SK-N-SH (cell line): ENCODE results near the gene XPR1. TPM values are rescaled to one million over a fixed set of nuclear protein-coding genes. Genes with fewer than 3 reads are reported as not detected.

ENCODE experiments used
- CTCF ChIA-PET: fragments of 300-600, 350-600 bp; formaldehyde crosslinking; extraction: SDS; loops from one replicate; lab custom pipeline; 2021; lab: Yijun Ruan, JAX
- POLR2A ChIA-PET: fragments of 350-600 bp; sonication (Branson Sonifier 250); formaldehyde crosslinking; extraction: SDS; loops from one replicate; lab custom pipeline; 2020; ENCODE audit warnings: antibody characterized with exemption, inconsistent platforms; lab: Yijun Ruan, JAX
- DNase-seq: peaks from one replicate; pipeline ENCODE4 v3.0.0; 2012
- H2AFZ ChIP-seq: fragments of 200-600 bp; sonication (generic); 2 replicates; pipeline ENCODE4 v1.8.1; 2016; ENCODE audit warnings: antibody characterized with exemption, mild to moderate bottlenecking, low read depth
- H3F3A ChIP-seq: fragments of 200-600 bp; sonication (generic); replicated peaks from 2 replicates; pipeline ENCODE3; 2016; ENCODE audit warnings: antibody characterized with exemption, mild to moderate bottlenecking; ENCODE audit not compliant: insufficient read depth
- H3K27ac ChIP-seq, 2 experiments: fragments of 200-500 bp in 1 of 2; fragments of 200-600 bp in 1 of 2; sonication (Bioruptor generic) in 1 of 2; sonication (generic), shearing (Covaris generic) in 1 of 2; 2 replicates each; pipeline versions ENCODE4 v1.5.1 to v1.6.1; 2014 to 2016; ENCODE audit warnings: low read depth in 2 of 2, inconsistent platforms in 1 of 2, low read length in 1 of 2, mild to moderate bottlenecking in 1 of 2, mixed read lengths in 1 of 2
- H3K27me3 ChIP-seq: fragments of 200-600 bp; sonication (generic), shearing (Covaris generic); 2 replicates; pipeline ENCODE4 v1.6.1; 2016; ENCODE audit warnings: mixed run types; ENCODE audit not compliant: insufficient read depth
- H3K36me3 ChIP-seq, 2 experiments: fragments of 200-500 bp in 1 of 2; fragments of 200-600 bp in 1 of 2; sonication (Bioruptor generic) in 1 of 2; sonication (generic) in 1 of 2; replicated peaks in 1 of 2; 2 replicates each; pipeline versions ENCODE3 to v1.5.1; 2014 to 2016; ENCODE audit warnings: low read length in 1 of 2, mild to moderate bottlenecking in 1 of 2; ENCODE audit not compliant: insufficient read depth in 2 of 2, control insufficient read depth in 1 of 2
- H3K4me1 ChIP-seq, 2 experiments: fragments of 200-500 bp in 1 of 2; fragments of 200-600 bp in 1 of 2; sonication (Bioruptor generic) in 1 of 2; sonication (generic), shearing (Covaris generic) in 1 of 2; 2 replicates each; pipeline versions ENCODE4 v1.5.1 to v1.6.1; 2014 to 2016; ENCODE audit warnings: low read depth in 1 of 2, low read length in 1 of 2, mixed run types in 1 of 2; ENCODE audit not compliant: insufficient read depth in 2 of 2, control insufficient read depth in 1 of 2
- H3K4me2 ChIP-seq: fragments of 200-600 bp; sonication (generic), shearing (Covaris generic); 2 replicates; pipeline ENCODE4 v1.6.1; 2017; ENCODE audit warnings: mixed run types
- H3K4me3 ChIP-seq, 2 experiments: fragments of 200-500 bp in 1 of 2; fragments of 200-600 bp in 1 of 2; sonication (Bioruptor generic) in 1 of 2; sonication (generic), shearing (Covaris generic) in 1 of 2; 2 replicates each; pipeline versions ENCODE4 v1.5.1 to v1.8.1; 2014 to 2016; ENCODE audit warnings: low read depth in 2 of 2, inconsistent platforms in 1 of 2, low read length in 1 of 2, mild to moderate bottlenecking in 1 of 2, mixed read lengths in 1 of 2, moderate library complexity in 1 of 2
- H3K79me2 ChIP-seq: fragments of 200-600 bp; sonication (generic); 2 replicates; pipeline ENCODE4 v1.8.1; 2017; ENCODE audit warnings: mild to moderate bottlenecking; ENCODE audit not compliant: insufficient read depth
- H3K9ac ChIP-seq: fragments of 200-600 bp; sonication (generic); 2 replicates; pipeline ENCODE4 v1.6.1; 2017; ENCODE audit warnings: mixed run types
- H3K9me2 ChIP-seq: fragments of 200-600 bp; sonication (generic); 2 replicates; pipeline ENCODE4 v1.6.1; 2017; ENCODE audit warnings: mixed run types
- H3K9me3 ChIP-seq: fragments of 200-600 bp; sonication (generic); 2 replicates; pipeline ENCODE4 v1.6.1; 2017; ENCODE audit warnings: mixed run types, mild to moderate bottlenecking, moderate library complexity
- H4K20me1 ChIP-seq: fragments of 200-600 bp; sonication (generic); 2 replicates; pipeline ENCODE4 v1.6.1; 2017; ENCODE audit warnings: mild to moderate bottlenecking, mixed run types; ENCODE audit not compliant: insufficient read depth
- CHD2 ChIP-seq: fragments of 150-350 bp; IDR thresholded peaks from 2 replicates; pipeline ENCODE4 v1.6.1; 2018; ENCODE audit warnings: low read length; ENCODE audit not compliant: partially characterized antibody
- ELF1 ChIP-seq: IDR thresholded peaks from 2 replicates; pipeline ENCODE4 v1.4.0; 2012
- EP300 ChIP-seq, 2 experiments: IDR thresholded peaks; 2 replicates each; pipeline versions ENCODE4 v1.4.0 to v1.6.1; 2012; ENCODE audit warnings: borderline replicate concordance in 1 of 2, low read depth in 1 of 2, low read length in 1 of 2
- FOXM1 ChIP-seq: IDR thresholded peaks from 2 replicates; pipeline ENCODE4 v1.4.0; 2012; ENCODE audit warnings: low read depth, mild to moderate bottlenecking
- GABPA ChIP-seq: IDR thresholded peaks from 2 replicates; pipeline ENCODE4 v1.4.0; 2012; ENCODE audit warnings: low read depth, mild to moderate bottlenecking
- GATA2 ChIP-seq: sonication (generic); formaldehyde crosslinking; IDR thresholded peaks from 2 replicates; pipeline ENCODE4 v1.5.0; 2020; ENCODE audit warnings: mild to moderate bottlenecking, missing genetic modification reagents
- JUND ChIP-seq: IDR thresholded peaks from 2 replicates; pipeline ENCODE4 v1.4.0; 2012
- MEF2A ChIP-seq: IDR thresholded peaks from 2 replicates; pipeline ENCODE4 v1.4.0; 2012; ENCODE audit warnings: low read depth, borderline replicate concordance
- MXI1 ChIP-seq: IDR thresholded peaks from 2 replicates; pipeline ENCODE4 v1.6.1; 2012; ENCODE audit warnings: mild to moderate bottlenecking, low read depth, low read length, improper control_type of control experiment
- NFIC ChIP-seq: IDR thresholded peaks from 2 replicates; pipeline ENCODE4 v1.4.0; 2012; ENCODE audit warnings: borderline replicate concordance
- NRF1 ChIP-seq: IDR thresholded peaks from 2 replicates; pipeline ENCODE4 v1.6.1; 2012; ENCODE audit warnings: low read depth, mild to moderate bottlenecking, low read length
- RAD21 ChIP-seq: IDR thresholded peaks from 2 replicates; pipeline ENCODE4 v1.6.1; 2012; ENCODE audit warnings: mild to moderate bottlenecking, low read length
- RXRA ChIP-seq: IDR thresholded peaks from 2 replicates; pipeline ENCODE4 v1.4.0; 2012; ENCODE audit warnings: low read depth, mild to moderate bottlenecking, borderline replicate concordance
- SIN3A ChIP-seq: IDR thresholded peaks from 2 replicates; pipeline ENCODE4 v1.6.1; 2012; ENCODE audit warnings: low read depth, mild to moderate bottlenecking, low read length, moderate library complexity, borderline replicate concordance
- SMC3 ChIP-seq: IDR thresholded peaks from 2 replicates; pipeline ENCODE4 v1.6.1; 2012; ENCODE audit warnings: low read depth, low read length, improper control_type of control experiment
- TCF12 ChIP-seq: IDR thresholded peaks from 2 replicates; pipeline ENCODE4 v1.4.0; 2012
- WGBS: methylation state at CpG from one replicate; pipeline ENCODE4 v1.1.6; 2017; ENCODE audit warnings: low lambda C conversion rate; 5-methylcytosine and 5-hydroxymethylcytosine counted together
- polyA plus RNA-seq, 3 experiments: library from polyadenylated mRNA; depleted of rRNA; stranded (reverse); fragments of >200 nt; gene quantifications; 2 replicates each; pipeline ENCODE4 v1.2.3, GENCODE V29; 2012
- TF ChIP-seq, protein P1 (sequence below): fragments of 150-350 bp; IDR thresholded peaks from 2 replicates; pipeline ENCODE4 v1.6.1; 2017; ENCODE audit warnings: antibody characterized with exemption, low read length, low read depth, borderline replicate concordance
- TF ChIP-seq, protein P2 (sequence below): fragments of 200-600 bp; sonication (generic); IDR thresholded peaks from 2 replicates; pipeline ENCODE4 v1.6.1; 2017; ENCODE audit warnings: antibody characterized with exemption, mild to moderate bottlenecking, moderate library complexity
- TF ChIP-seq, protein P3 (sequence below): fragments of 150-350 bp; IDR thresholded peaks from 2 replicates; pipeline ENCODE4 v1.6.1; 2016; ENCODE audit warnings: mild to moderate bottlenecking, low read depth, low read length
- TF ChIP-seq, protein P4 (sequence below): IDR thresholded peaks from 2 replicates; pipeline ENCODE4 v1.4.0; 2012; ENCODE audit warnings: low read depth
- TF ChIP-seq, protein P5 (sequence below): IDR thresholded peaks from 2 replicates; pipeline ENCODE4 v1.4.0; 2012; ENCODE audit warnings: low read depth, borderline replicate concordance

Gene XPR1
- polyA plus RNA-seq, 1 of the 3 experiments (the other 2 are of a cell fraction): 7.9 TPM

DNA sequence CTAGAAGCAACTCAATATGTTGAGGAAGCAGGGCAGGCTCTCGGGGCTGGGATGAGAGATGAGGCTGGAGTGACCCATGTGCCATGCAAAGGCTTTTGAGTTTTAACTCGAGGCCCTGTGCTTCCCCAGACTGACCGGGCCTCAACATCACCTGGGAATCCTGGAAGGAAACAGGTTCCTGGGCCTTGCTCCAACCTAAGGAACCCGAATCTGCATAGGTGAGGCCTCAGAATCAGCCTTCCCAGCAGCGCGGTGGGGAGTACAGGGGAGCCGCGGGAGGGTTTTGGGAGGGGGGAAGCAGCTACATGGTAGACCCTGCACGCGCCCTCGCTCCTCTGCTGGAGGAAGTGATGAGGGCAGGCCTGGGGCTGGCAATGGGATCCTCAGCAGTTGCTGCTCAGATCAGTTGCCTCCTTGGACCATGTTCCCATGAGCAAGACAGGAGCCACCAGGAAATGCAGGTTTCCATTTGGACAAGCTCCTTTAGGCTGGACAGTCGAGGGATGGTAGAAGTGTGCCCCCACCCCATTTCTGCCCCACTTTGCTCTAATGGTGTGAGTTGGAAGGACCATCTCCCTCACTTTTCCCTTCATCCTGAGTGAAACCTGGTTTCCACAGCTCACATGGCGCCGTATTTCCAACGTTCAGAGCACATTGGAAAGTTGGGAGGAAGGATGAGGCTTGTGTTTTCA lies 276.4 kb downstream of the XPR1 start (continued):
- TF ChIP-seq, protein P1, sequence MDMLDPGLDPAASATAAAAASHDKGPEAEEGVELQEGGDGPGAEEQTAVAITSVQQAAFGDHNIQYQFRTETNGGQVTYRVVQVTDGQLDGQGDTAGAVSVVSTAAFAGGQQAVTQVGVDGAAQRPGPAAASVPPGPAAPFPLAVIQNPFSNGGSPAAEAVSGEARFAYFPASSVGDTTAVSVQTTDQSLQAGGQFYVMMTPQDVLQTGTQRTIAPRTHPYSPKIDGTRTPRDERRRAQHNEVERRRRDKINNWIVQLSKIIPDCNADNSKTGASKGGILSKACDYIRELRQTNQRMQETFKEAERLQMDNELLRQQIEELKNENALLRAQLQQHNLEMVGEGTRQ: no peak
- no peak for TF ChIP-seq SMC3
- TF ChIP-seq GATA2 (CRISPR knock-in tag): no peak
- TF ChIP-seq, protein P2, sequence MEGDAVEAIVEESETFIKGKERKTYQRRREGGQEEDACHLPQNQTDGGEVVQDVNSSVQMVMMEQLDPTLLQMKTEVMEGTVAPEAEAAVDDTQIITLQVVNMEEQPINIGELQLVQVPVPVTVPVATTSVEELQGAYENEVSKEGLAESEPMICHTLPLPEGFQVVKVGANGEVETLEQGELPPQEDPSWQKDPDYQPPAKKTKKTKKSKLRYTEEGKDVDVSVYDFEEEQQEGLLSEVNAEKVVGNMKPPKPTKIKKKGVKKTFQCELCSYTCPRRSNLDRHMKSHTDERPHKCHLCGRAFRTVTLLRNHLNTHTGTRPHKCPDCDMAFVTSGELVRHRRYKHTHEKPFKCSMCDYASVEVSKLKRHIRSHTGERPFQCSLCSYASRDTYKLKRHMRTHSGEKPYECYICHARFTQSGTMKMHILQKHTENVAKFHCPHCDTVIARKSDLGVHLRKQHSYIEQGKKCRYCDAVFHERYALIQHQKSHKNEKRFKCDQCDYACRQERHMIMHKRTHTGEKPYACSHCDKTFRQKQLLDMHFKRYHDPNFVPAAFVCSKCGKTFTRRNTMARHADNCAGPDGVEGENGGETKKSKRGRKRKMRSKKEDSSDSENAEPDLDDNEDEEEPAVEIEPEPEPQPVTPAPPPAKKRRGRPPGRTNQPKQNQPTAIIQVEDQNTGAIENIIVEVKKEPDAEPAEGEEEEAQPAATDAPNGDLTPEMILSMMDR: no peak
- TF ChIP-seq, protein P3, sequence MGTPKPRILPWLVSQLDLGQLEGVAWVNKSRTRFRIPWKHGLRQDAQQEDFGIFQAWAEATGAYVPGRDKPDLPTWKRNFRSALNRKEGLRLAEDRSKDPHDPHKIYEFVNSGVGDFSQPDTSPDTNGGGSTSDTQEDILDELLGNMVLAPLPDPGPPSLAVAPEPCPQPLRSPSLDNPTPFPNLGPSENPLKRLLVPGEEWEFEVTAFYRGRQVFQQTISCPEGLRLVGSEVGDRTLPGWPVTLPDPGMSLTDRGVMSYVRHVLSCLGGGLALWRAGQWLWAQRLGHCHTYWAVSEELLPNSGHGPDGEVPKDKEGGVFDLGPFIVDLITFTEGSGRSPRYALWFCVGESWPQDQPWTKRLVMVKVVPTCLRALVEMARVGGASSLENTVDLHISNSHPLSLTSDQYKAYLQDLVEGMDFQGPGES: no peak
- TF ChIP-seq NFIC: no peak
- TF ChIP-seq RAD21: no peak
- TF ChIP-seq TCF12: no peak
- no peak for TF ChIP-seq ELF1
- TF ChIP-seq GABPA: no peak

DNA sequence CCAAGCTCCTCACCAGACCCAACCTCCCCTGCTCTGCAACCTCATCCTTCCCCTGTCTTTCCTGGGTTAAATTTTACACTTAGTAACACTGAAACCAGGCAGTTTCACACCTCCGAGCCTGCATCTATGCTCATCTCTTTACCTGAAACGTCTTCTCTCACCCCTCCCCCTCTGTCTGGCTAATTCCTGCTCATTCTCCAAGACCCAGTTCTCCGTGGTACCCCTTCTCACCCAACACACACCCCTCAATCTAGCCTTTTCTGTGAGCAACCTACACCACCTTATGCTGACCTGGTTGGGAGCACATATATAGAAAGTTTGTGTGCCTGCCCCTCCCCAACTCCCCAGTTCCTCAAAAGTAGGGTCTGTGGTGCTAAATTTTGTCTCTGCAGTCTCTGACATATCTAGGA lies 277.2 kb downstream of the XPR1 start:
- H3K4me3 ChIP-seq: no peak overlapping the region
- TF ChIP-seq NFIC: no peak
- TF ChIP-seq, protein P3: no peak
- TF ChIP-seq ELF1: no peak
- TF ChIP-seq, protein P2: no peak
- TF ChIP-seq, protein P4, sequence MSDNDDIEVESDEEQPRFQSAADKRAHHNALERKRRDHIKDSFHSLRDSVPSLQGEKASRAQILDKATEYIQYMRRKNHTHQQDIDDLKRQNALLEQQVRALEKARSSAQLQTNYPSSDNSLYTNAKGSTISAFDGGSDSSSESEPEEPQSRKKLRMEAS: no peak
- TF ChIP-seq RXRA: no peak
- TF ChIP-seq EP300 (IDR thresholded peaks at IDR 0.05; ENCODE audit: borderline replicate concordance in 1 of 2, low read depth in 1 of 2, low read length in 1 of 2): no peak
- TF ChIP-seq CHD2: no peak
- TF ChIP-seq, protein P1: no peak
- TF ChIP-seq, protein P5, sequence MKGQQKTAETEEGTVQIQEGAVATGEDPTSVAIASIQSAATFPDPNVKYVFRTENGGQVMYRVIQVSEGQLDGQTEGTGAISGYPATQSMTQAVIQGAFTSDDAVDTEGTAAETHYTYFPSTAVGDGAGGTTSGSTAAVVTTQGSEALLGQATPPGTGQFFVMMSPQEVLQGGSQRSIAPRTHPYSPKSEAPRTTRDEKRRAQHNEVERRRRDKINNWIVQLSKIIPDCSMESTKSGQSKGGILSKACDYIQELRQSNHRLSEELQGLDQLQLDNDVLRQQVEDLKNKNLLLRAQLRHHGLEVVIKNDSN: no peak
- TF ChIP-seq MXI1: no peak
- no peak for TF ChIP-seq SIN3A
- no peak for TF ChIP-seq FOXM1
- no peak for TF ChIP-seq NRF1
- TF ChIP-seq JUND: no peak
- TF ChIP-seq MEF2A: no peak
- H3K27ac ChIP-seq: no peak overlapping the region
- no peaks in the 10 kb centered on the region for H3K9me3 ChIP-seq
- no peaks in the 10 kb centered on the region for H4K20me1 ChIP-seq
- H3K9ac ChIP-seq: no peak overlapping the region
- WGBS: 71% methylated on average over 3 of the region's 3 CpGs
- no peak overlapping the region for H2AFZ ChIP-seq
- no peaks in the 10 kb centered on the region for H3K27me3 ChIP-seq
- no peaks in the 10 kb centered on the region for H3K79me2 ChIP-seq
- peak; percentile 7 for DNase-seq
- POLR2A ChIA-PET: no interaction called here
- no peaks in the 10 kb centered on the region for H3K9me2 ChIP-seq
- CTCF ChIA-PET: interaction anchor here (1.1 to 1.8 kb wide), 2 partner anchors 27 to 258 kb away, joined by 4 read pairs; no protein-coding TSS in a partner anchor
- H3K4me1 ChIP-seq: no peaks in the 10 kb centered on the region
- H3F3A ChIP-seq: no peaks in the 10 kb centered on the region
- no peaks in the 10 kb centered on the region for H3K36me3 ChIP-seq
- H3K4me2 ChIP-seq: no peak overlapping the region
